IPS DF 4.7 (cell line): ENCODE measurements around the gene GALNT7.

Experiments used
- DNase-seq: peaks from one replicate; pipeline ENCODE4 v3.0.0-alpha.2; 2013; ENCODE audit warnings: low spot score; ENCODE audit errors: extremely low read depth

Gene GALNT7

GRCh38 chr4:173231916-173232315 is 63.3 kb downstream of the GALNT7 start:
- DNase-seq = no peak

- DNase-seq = no peak
Observed at GRCh38 chr4:173233857-173234256, 65.2 kb downstream of the GALNT7 start.

- DNase-seq = no peak
Observed at GRCh38 chr4:173235050-173235449, 66.4 kb downstream of the GALNT7 start.

- DNase-seq = no peak
Observed at GRCh38 chr4:173236301-173236700, 67.7 kb downstream of the GALNT7 start.

GRCh38 chr4:173237152-173237551 is 68.5 kb downstream of the GALNT7 start:
- DNase-seq = no peak

- DNase-seq = no peak
Observed at GRCh38 chr4:173237762-173238161, 69.2 kb downstream of the GALNT7 start.

- no peak for DNase-seq
Observed at GRCh38 chr4:173240696-173241095, 72.1 kb downstream of the GALNT7 start.

GRCh38 chr4:173242466-173243250 is 74.0 kb downstream of the GALNT7 start:
- no peak for DNase-seq

- no peak for DNase-seq
Observed at GRCh38 chr4:173243321-173243720, 74.7 kb downstream of the GALNT7 start.

GRCh38 chr4:173243917-173244658 is 75.5 kb downstream of the GALNT7 start:
- no peak for DNase-seq

GRCh38 chr4:173245952-173246351 is 77.3 kb downstream of the GALNT7 start:
- DNase-seq = no peak

- DNase-seq = no peak
Observed at GRCh38 chr4:173246719-173247118, 78.1 kb downstream of the GALNT7 start.

- no peak for DNase-seq
Observed at GRCh38 chr4:173247321-173247720, 78.7 kb downstream of the GALNT7 start.

GRCh38 chr4:173248690-173249089 is 80.1 kb downstream of the GALNT7 start:
- no peak for DNase-seq

GRCh38 chr4:173252024-173252935 is 83.7 kb downstream of the GALNT7 start:
- no peak for DNase-seq

- no peak for DNase-seq
Observed at GRCh38 chr4:173253561-173253960, 85.0 kb downstream of the GALNT7 start.

- DNase-seq = no peak
Observed at GRCh38 chr4:173254646-173255045, 86.0 kb downstream of the GALNT7 start.

- no peak for DNase-seq
Observed at GRCh38 chr4:173256825-173257224, 88.2 kb downstream of the GALNT7 start.

GRCh38 chr4:173257732-173258717 is 89.4 kb downstream of the GALNT7 start:
- no peak for DNase-seq

- DNase-seq = no peak
Observed at GRCh38 chr4:173258866-173259265, 90.3 kb downstream of the GALNT7 start.

GRCh38 chr4:173259310-173259709 is 90.7 kb downstream of the GALNT7 start:
- no peak for DNase-seq
